RWPE1 (cell line): ENCODE results near the gene SCP2.

Experiments
- CTCF ChIA-PET: fragments of 350-600 bp; sonication (Branson Sonifier 250); formaldehyde crosslinking; extraction: SDS; loops from one replicate; lab custom pipeline; 2021; lab: Yijun Ruan, JAX
- POLR2A ChIA-PET: fragments of 400-600 bp; formaldehyde crosslinking; extraction: SDS; loops from one replicate; lab custom pipeline; 2020; ENCODE audit warnings: antibody characterized with exemption; ENCODE audit not compliant: low non-redundant PET; lab: Yijun Ruan, JAX
- DNase-seq: peaks from one replicate; pipeline ENCODE4 v3.0.0; 2012; ENCODE audit warnings: low spot score
- H3K27ac ChIP-seq: fragments of 450-650 bp; 2 replicates; pipeline ENCODE4 v1.5.1; 2017
- CTCF ChIP-seq: fragments of 450-650 bp; conservative IDR thresholded peaks from 2 replicates; pipeline ENCODE4 v1.5.1; 2017; ENCODE audit warnings: low read depth, mild to moderate bottlenecking

SCP2 gene

DNA sequence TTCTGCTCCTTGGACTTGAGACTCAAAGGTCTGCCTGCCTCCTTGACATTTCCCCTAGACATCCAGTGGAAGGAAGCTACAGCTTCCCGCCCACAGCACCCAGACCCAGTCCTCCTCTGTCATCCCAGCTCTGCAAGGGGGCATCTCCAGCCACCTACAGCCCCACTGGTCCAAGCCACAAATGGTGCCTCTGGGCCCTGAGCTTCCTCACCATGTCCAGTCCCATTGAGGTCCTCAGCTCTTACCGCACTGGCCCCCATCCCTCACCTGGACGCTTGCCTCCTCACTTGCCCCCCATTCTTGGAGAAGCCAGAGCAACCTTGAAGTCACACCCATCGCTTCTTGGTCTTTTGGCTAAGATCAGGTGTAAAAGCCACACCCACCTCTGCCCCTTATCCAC, 148.1 kb downstream of the SCP2 start:
- POLR2A ChIA-PET: no interaction called here
- CTCF ChIA-PET: no interaction called here
- no peak overlapping the region for H3K27ac ChIP-seq
- DNase-seq: no peak
- no peak for TF ChIP-seq CTCF

GRCh38 chr1:53075761-53076163, 148.7 kb downstream of the SCP2 start:
- DNase-seq: no peak
- no peak for TF ChIP-seq CTCF
- POLR2A ChIA-PET: no interaction called here
- CTCF ChIA-PET: no interaction called here
- no peak overlapping the region for H3K27ac ChIP-seq

DNA sequence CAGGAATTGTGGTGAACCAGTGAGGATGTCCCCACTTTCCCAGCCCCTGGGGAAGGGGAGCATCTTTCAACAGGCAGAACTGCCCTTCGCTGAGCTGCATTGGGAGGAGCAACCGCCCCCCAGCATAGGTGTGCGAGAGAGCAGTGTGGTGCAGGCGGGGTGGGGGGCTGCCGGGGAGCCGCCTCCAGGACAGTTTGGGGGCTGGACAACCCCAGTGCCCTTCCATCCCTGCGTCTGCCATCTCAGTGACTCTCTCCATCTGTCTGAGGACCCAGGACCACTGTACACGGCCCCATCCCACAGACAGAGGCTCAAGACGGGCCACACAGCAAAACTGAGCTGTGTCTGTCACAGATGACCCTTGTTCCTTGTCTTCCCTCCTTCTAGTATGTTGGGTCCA, 149.1 kb downstream of the SCP2 start:
- ChIA-PET CTCF (no interaction called here), POLR2A (no interaction called here)
- no peak for TF ChIP-seq CTCF
- no peak overlapping the region for H3K27ac ChIP-seq
- DNase-seq: no peak

DNA sequence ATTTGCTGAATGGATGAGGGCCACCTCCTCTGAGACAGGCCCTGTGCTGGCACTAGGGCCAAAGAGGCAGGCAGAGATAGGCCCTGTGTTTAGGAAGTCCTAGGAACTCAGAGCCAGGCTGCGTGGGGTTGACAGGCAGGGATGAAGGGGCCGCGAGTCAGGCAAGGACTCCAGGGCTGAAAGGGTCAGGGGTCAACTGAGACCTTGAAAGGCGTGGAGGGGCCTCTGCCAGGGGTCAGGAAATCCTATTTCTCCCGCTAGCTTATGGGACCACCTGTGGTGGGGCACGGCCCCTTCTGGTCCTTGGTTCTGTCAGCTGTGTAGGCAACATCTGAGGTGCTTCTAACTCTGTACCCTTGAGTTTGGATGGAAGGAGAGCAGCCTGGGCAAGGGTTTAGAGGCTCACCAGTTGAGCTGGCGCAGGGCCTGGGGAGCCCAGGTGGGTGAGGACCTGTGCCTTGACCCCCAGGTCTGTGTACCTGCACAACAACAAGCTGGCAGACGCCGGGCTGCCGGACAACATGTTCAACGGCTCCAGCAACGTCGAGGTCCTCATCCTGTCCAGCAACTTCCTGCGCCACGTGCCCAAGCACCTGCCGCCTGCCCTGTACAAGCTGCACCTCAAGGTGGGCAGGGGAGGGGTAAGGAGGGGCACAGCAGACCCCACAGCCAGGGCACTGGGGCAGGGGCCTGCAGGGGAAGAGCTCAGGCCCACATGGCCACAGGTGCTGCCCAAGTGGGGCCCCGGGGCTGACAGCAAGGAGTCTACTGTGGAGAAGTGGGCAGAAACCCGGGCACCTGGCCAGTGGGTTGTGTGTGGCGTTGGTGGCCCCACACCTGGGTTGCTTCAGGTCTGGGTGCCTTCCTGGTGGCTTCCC, 149.9 kb downstream of the SCP2 start:
- no peak overlapping the region for H3K27ac ChIP-seq
- TF ChIP-seq CTCF: no peak
- no peak for DNase-seq
- ChIA-PET CTCF (no interaction called here), POLR2A (no interaction called here)

DNA sequence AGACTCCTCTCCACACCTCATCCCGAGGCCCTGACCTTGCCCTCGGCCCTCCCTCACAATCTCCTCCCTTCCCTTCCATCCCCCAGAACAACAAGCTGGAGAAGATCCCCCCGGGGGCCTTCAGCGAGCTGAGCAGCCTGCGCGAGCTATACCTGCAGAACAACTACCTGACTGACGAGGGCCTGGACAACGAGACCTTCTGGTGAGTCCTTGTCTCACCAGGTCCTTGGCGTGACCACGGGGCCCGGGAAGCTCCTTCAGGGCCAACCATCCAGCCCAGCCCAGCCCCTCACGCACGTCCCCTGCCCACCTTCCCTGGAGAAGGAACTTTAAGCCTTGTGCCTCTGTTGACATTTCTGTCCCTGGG, 150.5 kb downstream of the SCP2 start:
- H3K27ac ChIP-seq: no peak overlapping the region
- no peak for DNase-seq
- POLR2A ChIA-PET: no interaction called here
- CTCF ChIA-PET: no interaction called here
- TF ChIP-seq CTCF: no peak

DNA sequence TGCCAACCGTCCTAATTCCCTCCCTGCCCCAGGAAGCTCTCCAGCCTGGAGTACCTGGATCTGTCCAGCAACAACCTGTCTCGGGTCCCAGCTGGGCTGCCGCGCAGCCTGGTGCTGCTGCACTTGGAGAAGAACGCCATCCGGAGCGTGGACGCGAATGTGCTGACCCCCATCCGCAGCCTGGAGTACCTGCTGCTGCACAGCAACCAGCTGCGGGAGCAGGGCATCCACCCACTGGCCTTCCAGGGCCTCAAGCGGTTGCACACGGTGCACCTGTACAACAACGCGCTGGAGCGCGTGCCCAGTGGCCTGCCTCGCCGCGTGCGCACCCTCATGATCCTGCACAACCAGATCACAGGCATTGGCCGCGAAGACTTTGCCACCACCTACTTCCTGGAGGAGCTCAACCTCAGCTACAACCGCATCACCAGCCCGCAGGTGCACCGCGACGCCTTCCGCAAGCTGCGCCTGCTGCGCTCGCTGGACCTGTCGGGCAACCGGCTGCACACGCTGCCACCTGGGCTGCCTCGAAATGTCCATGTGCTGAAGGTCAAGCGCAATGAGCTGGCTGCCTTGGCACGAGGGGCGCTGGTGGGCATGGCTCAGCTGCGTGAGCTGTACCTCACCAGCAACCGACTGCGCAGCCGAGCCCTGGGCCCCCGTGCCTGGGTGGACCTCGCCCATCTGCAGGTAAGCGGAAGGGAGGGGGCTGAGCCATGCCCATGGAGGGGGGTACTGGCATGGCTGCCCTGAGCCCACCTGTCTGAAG, 151.4 kb downstream of the SCP2 start:
- no peak for TF ChIP-seq CTCF
- POLR2A ChIA-PET: no interaction called here
- CTCF ChIA-PET: no interaction called here
- H3K27ac ChIP-seq: no peak overlapping the region
- no peak for DNase-seq
